Activated CD8-positive, alpha-beta memory T cell treated with anti-CD3 and anti-CD28 coated beads, Interleukin-2, amount 50 U/mL, for 1 hour (primary cell): ENCODE data around the gene CLSTN3.
"Not testable (repeated sequence)": the region's sequence is repeated elsewhere in the genome, so short reads cannot be mapped to it uniquely, and the experiment has no call there.

ENCODE experiments used
- DNase-seq: peaks from one replicate; pipeline ENCODE4 v3.0.0-alpha.2; 2020; ENCODE audit errors: extremely low read depth

Gene CLSTN3

GRCh38 chr12:7150356-7150755 is 20.2 kb downstream of the CLSTN3 start:
- no peak for DNase-seq

GRCh38 chr12:7150841-7151240 is 20.7 kb downstream of the CLSTN3 start:
- DNase-seq: no peak

- no peak for DNase-seq
Measured at GRCh38 chr12:7151532-7151931, 21.4 kb downstream of the CLSTN3 start.

- DNase-seq: no peak
Measured at GRCh38 chr12:7152818-7153217, 22.6 kb downstream of the CLSTN3 start.

GRCh38 chr12:7154042-7154441 is 23.9 kb downstream of the CLSTN3 start:
- DNase-seq: no peak

GRCh38 chr12:7154901-7155470 is 24.8 kb downstream of the CLSTN3 start:
- no peak for DNase-seq

GRCh38 chr12:7155471-7156034 is 25.4 kb downstream of the CLSTN3 start:
- DNase-seq: no peak

GRCh38 chr12:7156259-7157197 is 26.4 kb downstream of the CLSTN3 start:
- no peak for DNase-seq

- no peak for DNase-seq
Measured at GRCh38 chr12:7157391-7157790, 27.2 kb downstream of the CLSTN3 start.

- DNase-seq: no peak
Measured at GRCh38 chr12:7158781-7159609, 28.8 kb downstream of the CLSTN3 start.

GRCh38 chr12:7160183-7160582 is 30.0 kb downstream of the CLSTN3 start:
- no peak for DNase-seq

- no peak for DNase-seq
Measured at GRCh38 chr12:7161327-7161726, 31.2 kb downstream of the CLSTN3 start.

- no peak for DNase-seq
Measured at GRCh38 chr12:7161811-7162210, 31.6 kb downstream of the CLSTN3 start.

GRCh38 chr12:7162691-7163114 is 32.5 kb downstream of the CLSTN3 start:
- DNase-seq: no peak

GRCh38 chr12:7169951-7170350 is 39.8 kb downstream of the CLSTN3 start:
- DNase-seq: no peak

GRCh38 chr12:7171854-7172253 is 41.7 kb downstream of the CLSTN3 start:
- no peak for DNase-seq

- no peak for DNase-seq
Measured at GRCh38 chr12:7175493-7175892, 45.3 kb downstream of the CLSTN3 start.

- DNase-seq: no peak
Measured at GRCh38 chr12:7176595-7176994, 46.4 kb downstream of the CLSTN3 start.

GRCh38 chr12:7178481-7178880 is 48.3 kb downstream of the CLSTN3 start:
- DNase-seq: no peak

GRCh38 chr12:7180685-7181084 is 50.5 kb downstream of the CLSTN3 start:
- no peak for DNase-seq

GRCh38 chr12:7186058-7186457 is 55.9 kb downstream of the CLSTN3 start:
- DNase-seq: not testable (repeated sequence)
